Colon (tissue), 2 donors: Measurements from ENCODE around the gene BBS1.
"Not testable (repeated sequence)": the region's sequence is repeated elsewhere in the genome, so short reads cannot be mapped to it uniquely, and the experiment has no call there.

ENCODE experiments used
- FAIRE-seq: peaks from 2 replicates; lab custom pipeline; 2012; peaks lifted over from hg19 to GRCh38; lab: Jason Lieb, UNC
- donor health status: control.
- donor health status: control.

The BBS1 gene

GRCh38 chr11:66579017-66579606 lies 68.7 kb downstream of the BBS1 start:
- FAIRE-seq: no peak

- no peak for FAIRE-seq
Measured at GRCh38 chr11:66580803-66581202, 70.4 kb downstream of the BBS1 start.

DNA sequence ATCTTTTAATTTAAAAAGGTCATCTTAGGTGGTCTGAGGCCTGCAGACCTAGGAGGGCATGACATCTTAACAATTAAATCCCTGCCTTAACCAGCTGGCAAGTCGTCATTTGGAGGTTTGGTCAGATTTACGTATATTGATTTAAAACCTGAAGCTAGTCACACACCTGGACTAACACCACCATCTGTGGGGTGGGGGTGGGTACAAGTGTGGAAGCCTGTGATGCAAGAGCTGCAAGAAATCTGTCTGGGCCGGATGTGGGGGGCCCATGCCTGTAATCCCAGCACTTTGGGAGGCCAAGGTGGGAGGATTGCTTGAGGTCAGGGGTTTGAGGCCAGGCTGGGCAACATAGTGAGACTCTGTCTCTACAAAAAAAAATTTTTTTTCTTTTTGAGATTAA lies 70.8 kb downstream of the BBS1 start:
- FAIRE-seq: no peak

DNA sequence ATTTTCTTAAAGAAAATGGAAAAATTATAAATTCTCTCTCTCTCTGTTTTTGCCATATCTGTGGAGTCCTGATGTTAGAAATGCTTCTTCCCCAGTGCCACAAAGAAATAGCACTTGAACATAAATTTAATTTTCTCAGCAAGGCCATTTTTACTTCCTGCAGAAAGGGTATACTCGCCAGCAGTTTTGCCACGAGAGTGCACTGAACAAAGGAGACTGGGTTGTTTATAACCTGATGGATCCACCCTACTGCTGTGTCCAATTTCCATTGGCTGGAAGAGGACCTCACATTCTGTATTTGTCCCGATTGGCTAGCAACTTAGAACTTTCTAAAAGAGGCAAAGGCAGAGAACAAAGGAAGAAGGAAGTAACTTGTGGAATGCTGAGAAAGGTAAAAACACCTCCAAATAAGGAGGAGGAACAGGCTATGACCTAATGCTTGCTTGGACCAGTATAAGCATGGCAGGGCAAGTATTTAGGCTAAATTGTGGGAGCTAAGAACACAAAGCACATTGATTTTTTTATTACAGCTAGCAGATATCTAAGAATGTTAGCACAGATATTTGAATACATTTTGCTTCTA lies 72.2 kb downstream of the BBS1 start:
- FAIRE-seq: not testable (repeated sequence)
